CD4-positive, CD25-positive, alpha-beta regulatory T cell (primary cell): ENCODE results near the gene CLECL1. TPM values are rescaled to one million over a fixed set of nuclear protein-coding genes. Genes with fewer than 3 reads are reported as not detected.
A peak's percentile ranks its signal among the peaks of the same experiment; 100 is the strongest.

Experiments used
- ATAC-seq, 2 donors: fragments of 150-1000 bp; cut with Tn5 transposase; one replicate each; pipeline ENCODE4 v1.10.0; 2021; ENCODE audit warnings: low read depth in 2 of 2, moderate number of reproducible peaks in 2 of 2, moderate library complexity in 1 of 2
- DNase-seq, 3 donors: peaks; one replicate each; pipeline versions ENCODE4 v3.0.0 to v3.0.0-alpha.2; 2012 to 2022; ENCODE audit warnings: mixed read lengths in 1 of 3
- H3K27ac ChIP-seq: one replicate; pipeline ENCODE4 v1.7.0; 2013; ENCODE audit warnings: mild to moderate bottlenecking, low read length; ENCODE audit not compliant: insufficient read depth, poor library complexity, severe bottlenecking
- H3K27me3 ChIP-seq: one replicate; pipeline ENCODE4 v1.7.0; 2013; ENCODE audit warnings: low read length; ENCODE audit not compliant: control insufficient read depth, insufficient read depth
- H3K36me3 ChIP-seq: one replicate; pipeline ENCODE4 v1.7.0; 2013; ENCODE audit warnings: mild to moderate bottlenecking, low read length, moderate library complexity; ENCODE audit not compliant: control insufficient read depth, insufficient read depth
- H3K4me1 ChIP-seq: 2 replicates; pipeline ENCODE4 v1.7.0; 2013; ENCODE audit warnings: mild to moderate bottlenecking, low read length; ENCODE audit not compliant: insufficient read depth, control insufficient read depth, poor library complexity, severe bottlenecking
- H3K4me3 ChIP-seq: one replicate; pipeline ENCODE4 v1.7.0; 2013; ENCODE audit warnings: low read depth, mild to moderate bottlenecking, low read length, moderate library complexity
- H3K9me3 ChIP-seq, 2 experiments: 1 replicate in 1 of 2; 2 replicates in 1 of 2; pipeline ENCODE4 v1.7.0; 2013; ENCODE audit warnings: low read length in 2 of 2, mild to moderate bottlenecking in 1 of 2, moderate library complexity in 1 of 2; ENCODE audit not compliant: control insufficient read depth in 2 of 2
- H3K27ac Mint-ChIP-seq, 3 donors: one replicate each; pipeline ENCODE4 v1.8.0; 2020 to 2022; ENCODE audit warnings: mild to moderate bottlenecking in 3 of 3, mixed read lengths in 3 of 3, moderate library complexity in 2 of 3
- H3K27me3 Mint-ChIP-seq: one replicate; pipeline ENCODE4 v1.8.0; 2022; ENCODE audit warnings: mild to moderate bottlenecking, mixed read lengths
- H3K36me3 Mint-ChIP-seq: one replicate; pipeline ENCODE4 v1.8.0; 2020; ENCODE audit warnings: mixed read lengths
- H3K4me1 Mint-ChIP-seq, 4 donors: one replicate each; pipeline ENCODE4 v1.8.0; 2020 to 2022; ENCODE audit warnings: mixed read lengths in 4 of 4, mild to moderate bottlenecking in 1 of 4
- H3K4me3 Mint-ChIP-seq, 4 donors: one replicate each; pipeline ENCODE4 v1.8.0; 2020 to 2022; ENCODE audit warnings: mild to moderate bottlenecking in 4 of 4, mixed read lengths in 4 of 4, moderate library complexity in 3 of 4
- H3K9me3 Mint-ChIP-seq, 7 donors: one replicate each; pipeline ENCODE4 v1.8.0; 2020 to 2022; ENCODE audit warnings: mixed read lengths in 7 of 7, mild to moderate bottlenecking in 3 of 7, moderate library complexity in 2 of 7
- polyA plus RNA-seq, 4 donors: library from polyadenylated mRNA; unstranded; fragments of 300-500 nt; fragmentation: Illumina TruSeq; gene quantifications; one replicate each; pipeline ENCODE4 v1.2.3, GENCODE V29; 2021
- total RNA-seq: library from RNA; stranded (reverse); gene quantifications from one replicate; pipeline ENCODE4 v1.2.3, GENCODE V29; 2022

Gene CLECL1
- total and polyA plus RNA-seq, 5 donors from 2014 or later: 0.84 TPM; not detected in 4

DNA sequence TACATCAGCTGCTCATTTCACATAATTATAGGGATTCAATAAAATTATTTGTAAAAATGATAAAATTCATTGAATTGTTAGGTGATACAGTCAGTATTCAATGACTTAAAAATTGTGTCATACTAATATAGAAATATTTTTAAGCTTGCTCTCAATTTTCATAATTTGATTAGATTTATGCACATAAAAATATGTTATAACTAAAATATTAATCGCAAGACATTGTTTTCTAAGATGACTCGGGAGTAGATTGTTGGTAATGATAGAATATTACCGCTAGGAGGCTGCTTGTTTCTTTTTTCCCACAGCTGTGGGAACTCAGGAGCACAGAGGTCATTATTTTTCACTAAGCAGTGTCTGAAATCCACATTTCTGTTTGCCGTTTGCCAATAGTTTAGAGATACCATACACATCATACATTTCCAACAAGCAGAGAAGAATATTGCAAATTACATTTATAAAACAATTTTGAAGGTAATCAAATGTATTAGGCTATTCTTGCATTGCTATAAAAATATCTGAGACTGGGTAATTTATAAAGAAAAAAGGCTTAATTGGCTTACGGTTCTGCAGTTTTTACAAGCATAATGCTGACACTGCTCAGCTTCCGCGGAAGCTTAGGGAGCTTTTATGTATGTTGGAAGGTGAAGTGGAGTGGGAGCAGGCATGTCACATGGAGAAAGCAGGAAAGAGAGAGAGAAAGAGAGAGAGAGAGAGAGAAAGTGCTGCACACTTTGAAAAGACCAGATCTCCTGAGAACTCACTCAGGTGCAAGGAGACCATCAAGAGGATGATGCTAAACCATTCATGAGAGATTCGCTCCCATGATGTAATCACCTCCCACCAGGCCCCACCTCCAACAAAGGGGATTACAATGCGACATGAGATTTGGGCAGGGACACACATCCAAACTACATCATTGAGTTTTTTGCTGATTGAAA is 18.6 kb upstream of the CLECL1 start:
- Histone ChIP-seq H3K27me3 (no peaks in the 10 kb centered on the region), H3K4me3 (peak overlapping the region; percentile 69), H3K9me3 (no peaks in the 10 kb centered on the region), H3K4me1 (peaks cover 48% of the 10 kb centered on the region), H3K36me3 (peaks cover 41% of the 10 kb centered on the region), H3K27ac (peak overlapping the region; percentile 58)
- Mint-ChIP-seq H3K36me3 (peaks cover 36% of the 10 kb centered on the region), H3K27me3 (peaks cover 10% of the 10 kb centered on the region), H3K4me1 (peaks cover 37 to 53% (median 45%) of the 10 kb centered on the region in 4 donors), H3K4me3 (peak overlapping the region; percentile 17 to 51 (median 33)), H3K9me3 (no peaks in the 10 kb centered on the region), H3K27ac (peak overlapping the region; percentile 64 to 81 (median 74))
- peak; percentile 32 to 46 (median 45) for DNase-seq
- ATAC-seq: peak in 1 of 2 donors; percentile 20

DNA sequence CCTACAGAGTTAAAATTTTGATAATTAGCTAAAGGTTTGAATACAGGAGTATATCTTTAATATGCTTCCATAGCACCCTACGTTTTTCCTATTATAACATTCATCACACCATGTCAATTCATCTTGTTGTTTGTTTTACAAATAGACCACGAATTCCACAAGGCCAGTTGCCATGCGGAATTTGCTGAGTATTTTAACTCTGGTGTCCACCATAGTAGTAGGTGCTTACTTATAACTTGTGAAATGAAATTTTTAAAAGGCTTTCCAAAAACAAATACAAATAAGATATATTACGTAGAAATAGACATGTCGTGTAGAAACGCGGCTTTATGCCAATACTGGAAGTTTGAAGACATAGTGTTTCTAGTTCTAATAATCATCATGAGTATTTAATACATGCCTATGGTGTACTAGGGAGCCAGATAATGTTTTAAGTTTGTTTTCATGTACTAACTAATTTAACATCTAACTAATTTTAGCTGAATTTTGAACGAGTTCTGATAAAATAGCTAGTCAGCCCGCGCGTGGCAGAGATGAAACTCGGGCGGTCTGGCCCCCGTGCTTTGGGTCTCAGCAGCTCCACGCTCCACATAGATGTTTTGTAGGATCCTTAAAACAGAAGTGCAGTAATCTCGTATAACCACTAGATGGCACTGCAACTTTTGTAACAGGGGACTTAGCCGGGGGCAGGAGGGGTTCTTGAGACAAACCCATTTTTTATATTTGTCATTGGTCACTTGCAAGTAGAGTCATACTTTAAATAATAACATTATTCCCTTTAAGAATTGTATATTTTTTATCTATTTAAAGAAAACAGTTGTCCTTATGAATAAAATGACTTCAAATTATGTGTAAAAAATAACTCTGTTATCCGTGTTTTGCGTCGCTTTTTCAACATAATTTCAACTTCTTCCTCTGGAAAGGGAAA is 17.6 kb upstream of the CLECL1 start:
- H3K36me3 Mint-ChIP-seq: peaks cover 31% of the 10 kb centered on the region

GRCh38 chr12:9749640-9750039 is 16.7 kb upstream of the CLECL1 start:
- no peak overlapping the region for H3K4me3 ChIP-seq
- peaks cover 30 to 41% (median 36%) of the 10 kb centered on the region in 4 donors for H3K4me1 Mint-ChIP-seq
- no peaks in the 10 kb centered on the region for H3K27me3 ChIP-seq
- peaks cover 0 to under 1% (median 0%) of the 10 kb centered on the region in 7 donors for H3K9me3 Mint-ChIP-seq
- H3K27ac Mint-ChIP-seq: no peak overlapping the region
- peaks cover 16% of the 10 kb centered on the region for H3K27me3 Mint-ChIP-seq
- H3K36me3 ChIP-seq: peaks cover 23% of the 10 kb centered on the region
- H3K9me3 ChIP-seq: no peaks in the 10 kb centered on the region
- no peak overlapping the region for H3K4me3 Mint-ChIP-seq
- DNase-seq (no peak), ATAC-seq (no peak)
- H3K4me1 ChIP-seq: peaks cover 31% of the 10 kb centered on the region
- no peak overlapping the region for H3K27ac ChIP-seq
- H3K36me3 Mint-ChIP-seq: peaks cover 23% of the 10 kb centered on the region

More for the DNA sequence above, 17.6 kb upstream of the CLECL1 start:
- H3K9me3 ChIP-seq: no peaks in the 10 kb centered on the region
- peak; percentile 33 to 79 (median 79) for DNase-seq
- no peaks in the 10 kb centered on the region for H3K27me3 ChIP-seq
- peak; percentile 74 to 81 for ATAC-seq
- peaks cover 35 to 45% (median 40%) of the 10 kb centered on the region in 4 donors for H3K4me1 Mint-ChIP-seq
- H3K4me3 ChIP-seq: peak overlapping the region; percentile 69
- peak overlapping the region; percentile 43 to 76 (median 70) for H3K4me3 Mint-ChIP-seq
- H3K9me3 Mint-ChIP-seq: no peaks in the 10 kb centered on the region
- peaks cover 38% of the 10 kb centered on the region for H3K4me1 ChIP-seq
- H3K36me3 ChIP-seq: peaks cover 32% of the 10 kb centered on the region
- peak overlapping the region; percentile 58 for H3K27ac ChIP-seq
- peak overlapping the region; percentile 55 to 84 (median 64) for H3K27ac Mint-ChIP-seq
- H3K27me3 Mint-ChIP-seq: peaks cover 10% of the 10 kb centered on the region

DNA sequence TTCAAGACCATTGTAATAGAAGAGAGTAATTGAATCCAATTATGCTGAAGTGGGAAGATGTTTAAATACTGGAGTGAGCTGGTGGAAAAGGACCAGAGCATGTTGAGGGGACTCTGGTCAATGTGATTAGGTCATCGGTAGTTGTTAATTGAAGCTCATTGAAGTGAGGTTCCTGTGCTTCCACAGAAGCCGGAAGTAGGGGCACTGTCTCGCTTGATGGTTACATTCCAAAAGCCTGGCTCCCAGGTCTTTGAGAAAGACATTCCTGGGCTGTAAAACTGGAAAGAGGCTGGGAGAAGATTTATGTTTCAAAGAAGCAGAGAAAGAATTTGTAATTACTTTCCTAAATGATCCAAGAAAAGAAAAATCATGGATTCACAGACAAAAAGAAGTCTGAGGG is 12.3 kb upstream of the CLECL1 start:
- no peaks in the 10 kb centered on the region for H3K27me3 ChIP-seq
- H3K4me1 Mint-ChIP-seq: peaks cover 19 to 40% (median 32%) of the 10 kb centered on the region in 4 donors
- no peaks in the 10 kb centered on the region for H3K36me3 ChIP-seq
- H3K4me1 ChIP-seq: peaks cover 24% of the 10 kb centered on the region
- DNase-seq: no peak
- peaks cover 16% of the 10 kb centered on the region for H3K27me3 Mint-ChIP-seq
- no peak for ATAC-seq
- peaks cover 0 to 2% (median 0%) of the 10 kb centered on the region in 7 donors for H3K9me3 Mint-ChIP-seq
- peak overlapping the region in 1 of 3 donors; percentile 36 for H3K27ac Mint-ChIP-seq
- H3K27ac ChIP-seq: no peak overlapping the region
- no peak overlapping the region for H3K4me3 ChIP-seq
- no peak overlapping the region for H3K4me3 Mint-ChIP-seq
- no peaks in the 10 kb centered on the region for H3K9me3 ChIP-seq
- no peaks in the 10 kb centered on the region for H3K36me3 Mint-ChIP-seq

GRCh38 chr12:9742661-9743060 is 9.8 kb upstream of the CLECL1 start:
- Histone ChIP-seq H3K4me1 (peaks cover 38% of the 10 kb centered on the region), H3K4me3 (peak overlapping the region; percentile 69), H3K27ac (peak overlapping the region; percentile 84), H3K9me3 (no peaks in the 10 kb centered on the region), H3K36me3 (no peaks in the 10 kb centered on the region), H3K27me3 (no peaks in the 10 kb centered on the region)
- DNase-seq (peak in 2 of 3 donors; percentile 64 to 89), ATAC-seq (peak; percentile 76 to 78)
- no peaks in the 10 kb centered on the region for H3K36me3 Mint-ChIP-seq
- H3K4me3 Mint-ChIP-seq: peak overlapping the region; percentile 71 to 95 (median 85)
- peaks cover 21 to 58% (median 41%) of the 10 kb centered on the region in 4 donors for H3K4me1 Mint-ChIP-seq
- H3K27ac Mint-ChIP-seq: peak overlapping the region; percentile 98 to 100 (median 99)
- peaks cover 14% of the 10 kb centered on the region for H3K27me3 Mint-ChIP-seq
- peaks cover 0 to 2% (median 0%) of the 10 kb centered on the region in 7 donors for H3K9me3 Mint-ChIP-seq

DNA sequence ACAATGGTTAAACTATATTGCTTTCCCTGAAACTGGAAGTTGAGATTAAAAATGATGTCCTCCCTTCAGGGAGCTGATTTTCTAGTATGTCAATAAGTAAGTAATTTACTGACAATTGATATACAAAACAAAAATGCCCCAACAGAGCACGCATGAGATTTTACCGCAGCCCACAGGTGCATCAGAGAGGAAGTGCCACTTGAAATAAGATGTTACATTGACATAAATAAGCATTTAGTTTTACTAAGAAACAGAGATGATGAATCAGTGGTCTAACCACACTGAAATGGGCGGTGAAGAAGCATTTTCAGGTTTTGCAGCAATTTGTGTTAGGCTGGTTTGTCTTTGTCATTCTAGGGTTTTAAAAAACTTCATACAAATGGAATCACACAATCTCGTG is 8.8 kb upstream of the CLECL1 start:
- H3K27ac ChIP-seq: peak overlapping the region; percentile 84
- H3K27me3 ChIP-seq: no peaks in the 10 kb centered on the region
- Mint-ChIP-seq H3K4me3 (peak overlapping the region; percentile 54 to 87 (median 72)), H3K9me3 (peaks cover 0 to 2% (median 0%) of the 10 kb centered on the region in 7 donors), H3K27ac (peak overlapping the region; percentile 98 to 100 (median 99)), H3K4me1 (peaks cover 29 to 67% (median 49%) of the 10 kb centered on the region in 4 donors), H3K27me3 (peaks cover 6% of the 10 kb centered on the region), H3K36me3 (no peaks in the 10 kb centered on the region)
- H3K4me1 ChIP-seq: peaks cover 47% of the 10 kb centered on the region
- ATAC-seq (peak; percentile 81 to 85), DNase-seq (peak; percentile 69 to 95 (median 90))
- H3K9me3 ChIP-seq: no peaks in the 10 kb centered on the region
- H3K36me3 ChIP-seq: no peaks in the 10 kb centered on the region
- peak overlapping the region; percentile 69 for H3K4me3 ChIP-seq
